ENCODE measurements around the gene RNF125.

The RNF125 gene

DNA sequence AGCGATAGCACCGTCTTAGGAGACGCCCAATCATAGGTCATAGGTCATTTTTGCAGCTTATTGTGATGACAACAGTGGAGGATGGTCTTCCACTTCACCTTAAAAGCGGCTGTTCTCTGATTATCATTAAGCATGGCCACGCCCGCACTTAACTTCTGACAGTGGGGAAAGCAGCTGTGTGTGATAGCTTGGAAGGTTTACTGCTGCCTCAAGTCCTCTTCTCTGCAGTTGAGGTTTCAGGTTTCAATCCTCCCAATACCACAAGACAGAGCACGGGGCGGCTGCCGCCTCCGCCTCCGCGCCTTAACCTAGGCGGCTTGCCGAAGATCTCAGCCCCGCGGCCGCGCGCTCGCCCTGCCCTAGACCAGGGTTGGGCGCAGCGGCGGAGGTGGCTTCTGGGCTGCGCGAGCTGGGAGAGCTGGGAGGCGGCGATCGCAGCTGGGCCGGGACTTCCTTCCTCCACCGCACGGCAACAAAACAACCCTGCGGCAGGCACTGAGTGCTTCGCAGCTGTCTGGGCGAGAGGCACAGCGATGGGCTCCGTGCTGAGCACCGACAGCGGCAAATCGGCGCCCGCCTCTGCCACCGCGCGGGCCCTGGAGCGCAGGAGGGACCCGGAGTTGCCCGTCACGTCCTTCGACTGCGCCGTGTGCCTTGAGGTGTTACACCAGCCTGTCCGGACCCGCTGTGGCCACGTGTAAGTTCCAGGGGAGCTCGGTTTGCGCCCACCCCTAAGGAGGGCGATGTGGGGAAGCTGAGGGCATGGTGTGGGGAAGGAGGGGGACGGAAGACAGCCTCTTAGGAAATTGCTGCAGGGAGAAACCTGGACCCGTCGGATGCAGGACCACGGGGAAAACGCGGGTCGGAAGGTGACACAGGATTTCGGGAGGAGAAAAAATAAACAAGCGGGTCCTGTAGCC, at the start of gene RNF125:
Gene RNF125, plus strand, starts transcription at position 495 of the 920 bp plus-strand sequence. Its CDS starts 39 bp downstream, at position 534.
- in situ Hi-C loops (cut with MboI; ENCODE audit: low sequenced_read_pairs, unreplicated experiment), result no loop called here
- peak; percentile 90 for DNase-seq (ENCODE audit: low spot score)
- TF ChIP-seq, protein P1, sequence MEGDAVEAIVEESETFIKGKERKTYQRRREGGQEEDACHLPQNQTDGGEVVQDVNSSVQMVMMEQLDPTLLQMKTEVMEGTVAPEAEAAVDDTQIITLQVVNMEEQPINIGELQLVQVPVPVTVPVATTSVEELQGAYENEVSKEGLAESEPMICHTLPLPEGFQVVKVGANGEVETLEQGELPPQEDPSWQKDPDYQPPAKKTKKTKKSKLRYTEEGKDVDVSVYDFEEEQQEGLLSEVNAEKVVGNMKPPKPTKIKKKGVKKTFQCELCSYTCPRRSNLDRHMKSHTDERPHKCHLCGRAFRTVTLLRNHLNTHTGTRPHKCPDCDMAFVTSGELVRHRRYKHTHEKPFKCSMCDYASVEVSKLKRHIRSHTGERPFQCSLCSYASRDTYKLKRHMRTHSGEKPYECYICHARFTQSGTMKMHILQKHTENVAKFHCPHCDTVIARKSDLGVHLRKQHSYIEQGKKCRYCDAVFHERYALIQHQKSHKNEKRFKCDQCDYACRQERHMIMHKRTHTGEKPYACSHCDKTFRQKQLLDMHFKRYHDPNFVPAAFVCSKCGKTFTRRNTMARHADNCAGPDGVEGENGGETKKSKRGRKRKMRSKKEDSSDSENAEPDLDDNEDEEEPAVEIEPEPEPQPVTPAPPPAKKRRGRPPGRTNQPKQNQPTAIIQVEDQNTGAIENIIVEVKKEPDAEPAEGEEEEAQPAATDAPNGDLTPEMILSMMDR (IDR thresholded peaks at IDR 0.05; ENCODE audit: borderline replicate concordance, control extremely low read depth, extremely low read depth, insufficient read depth, missing control alignments), result no peak

DNA sequence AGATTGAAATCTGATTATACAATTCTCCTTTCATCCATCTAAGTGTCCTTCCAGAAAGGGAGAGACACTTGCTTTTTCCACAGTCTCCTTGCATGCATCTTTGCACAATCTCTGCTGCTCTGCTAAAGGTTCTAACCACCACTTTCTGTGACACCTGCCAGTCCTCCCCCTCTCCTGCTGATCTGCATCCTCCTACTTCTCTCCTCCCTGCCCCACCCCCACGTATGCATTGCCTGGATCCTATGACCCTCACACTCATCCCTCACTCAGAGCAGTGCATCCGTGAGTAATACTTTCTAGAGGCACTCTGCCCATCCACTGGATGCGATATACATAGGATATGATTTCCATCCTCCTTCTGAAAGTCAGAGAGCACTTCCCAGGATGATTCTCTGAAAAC, 48.0 kb upstream of the RNF125 start:
- in situ Hi-C loops (cut with MboI; ENCODE audit: low sequenced_read_pairs, unreplicated experiment), result loop anchor here (25.0 kb wide), 1 partner anchor 233 kb away; no protein-coding TSS in a partner anchor
- TF ChIP-seq, protein P1 (IDR thresholded peaks at IDR 0.05; ENCODE audit: borderline replicate concordance, control extremely low read depth, extremely low read depth, insufficient read depth, missing control alignments), result no peak
- no peak for DNase-seq (ENCODE audit: low spot score)

DNA sequence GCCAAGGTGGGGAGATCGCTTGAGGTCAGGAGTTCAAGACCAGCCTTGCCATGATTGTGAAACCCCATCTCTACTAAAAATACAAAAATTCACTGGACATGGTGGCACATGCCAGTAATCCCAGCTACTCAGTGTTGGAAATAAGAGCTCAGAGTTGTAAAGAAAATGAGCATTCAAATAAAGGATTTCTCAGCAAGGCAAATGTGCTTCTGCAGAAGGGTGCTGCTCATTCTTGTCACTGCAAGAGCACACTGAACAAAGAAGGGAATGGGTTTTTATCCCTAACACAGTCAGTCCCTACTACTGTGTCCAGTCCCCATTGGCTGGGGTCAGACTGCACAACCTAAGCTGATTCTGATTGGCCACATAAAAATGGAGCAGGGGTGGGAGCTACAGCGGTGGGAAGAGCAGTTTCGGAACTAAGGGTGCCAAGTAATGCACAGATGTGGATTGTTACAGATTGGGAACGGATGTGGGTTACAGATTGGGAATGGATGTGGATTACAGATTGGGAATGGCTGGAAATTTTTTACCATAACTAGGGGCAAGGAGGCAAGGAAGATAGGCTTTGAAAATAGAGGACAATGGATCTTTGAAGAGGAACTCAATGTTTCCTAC, 44.6 kb upstream of the RNF125 start:
- in situ Hi-C loops (cut with MboI; ENCODE audit: low sequenced_read_pairs, unreplicated experiment), result loop anchor here (25.0 kb wide), 1 partner anchor 237 kb away; no protein-coding TSS in a partner anchor
- TF ChIP-seq, protein P1 (IDR thresholded peaks at IDR 0.05; ENCODE audit: borderline replicate concordance, control extremely low read depth, extremely low read depth, insufficient read depth, missing control alignments), result no peak
- DNase-seq (ENCODE audit: low spot score), result no peak

DNA sequence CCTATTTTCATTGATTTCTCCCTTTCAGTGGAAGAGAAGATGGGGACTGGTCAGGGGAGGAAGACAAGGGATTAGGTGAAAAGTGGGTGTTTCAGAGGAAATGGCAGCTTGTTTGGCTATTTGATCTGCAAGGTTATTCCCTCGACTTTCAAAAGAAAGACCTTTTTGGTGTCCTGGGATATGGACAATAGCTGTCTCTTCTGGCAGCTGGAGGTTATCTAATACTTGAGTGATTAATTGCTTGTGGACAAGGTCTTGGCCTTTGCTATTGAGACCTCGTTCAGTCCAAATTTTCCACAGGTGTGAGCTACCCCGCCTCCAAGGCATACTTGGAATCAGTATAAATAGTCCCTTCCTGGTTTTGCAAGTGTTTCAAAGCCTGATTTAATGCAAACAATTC, 42.4 kb upstream of the RNF125 start:
- TF ChIP-seq, protein P1 (IDR thresholded peaks at IDR 0.05; ENCODE audit: borderline replicate concordance, control extremely low read depth, extremely low read depth, insufficient read depth, missing control alignments), result no peak
- in situ Hi-C loops (cut with MboI; ENCODE audit: low sequenced_read_pairs, unreplicated experiment), result no loop called here
- DNase-seq (ENCODE audit: low spot score), result no peak

DNA sequence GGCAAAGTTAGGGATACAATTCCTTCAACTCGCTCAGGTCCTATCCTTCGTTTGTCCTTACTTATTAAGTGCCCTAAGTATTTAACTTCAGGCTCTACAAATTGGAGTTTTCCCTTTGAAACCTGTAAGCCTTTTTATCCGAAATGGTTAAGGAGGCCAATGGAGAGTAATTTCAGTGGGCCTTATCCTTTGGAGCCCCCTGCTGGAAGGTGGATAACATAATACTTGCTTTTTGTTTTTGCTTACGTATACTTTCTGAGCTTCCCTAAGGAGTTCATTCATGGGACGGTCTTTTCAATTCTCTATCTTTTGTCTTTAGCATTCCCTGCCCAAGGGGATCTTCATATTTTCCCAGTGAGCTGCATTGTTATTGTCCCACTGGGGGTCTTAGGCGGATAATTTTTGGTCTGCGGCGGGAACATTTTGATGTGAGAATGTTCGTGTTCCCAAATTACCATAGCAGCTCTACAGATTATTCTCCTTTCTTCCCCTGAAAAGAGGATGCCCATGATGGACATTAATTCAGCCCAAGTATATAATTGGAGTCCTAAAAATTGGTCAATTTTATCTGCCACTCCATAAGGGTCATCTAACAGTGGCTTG, 41.3 kb upstream of the RNF125 start:
- TF ChIP-seq, protein P1 (IDR thresholded peaks at IDR 0.05; ENCODE audit: borderline replicate concordance, control extremely low read depth, extremely low read depth, insufficient read depth, missing control alignments), result peak; percentile 17
- no peak for DNase-seq (ENCODE audit: low spot score)
- in situ Hi-C loops (cut with MboI; ENCODE audit: low sequenced_read_pairs, unreplicated experiment), result no loop called here

GRCh38 chr18:31978616-31979015, 40.0 kb upstream of the RNF125 start:
- TF ChIP-seq, protein P1 (IDR thresholded peaks at IDR 0.05; ENCODE audit: borderline replicate concordance, control extremely low read depth, extremely low read depth, insufficient read depth, missing control alignments), result no peak
- DNase-seq (ENCODE audit: low spot score), result no peak
- in situ Hi-C loops (cut with MboI; ENCODE audit: low sequenced_read_pairs, unreplicated experiment), result no loop called here
